SK-N-MC (cell line): Measurements from ENCODE around the gene ASPSCR1.

Source experiments
- EZH2 ChIP-seq: fragments of 200-600 bp; sonication (generic); IDR thresholded peaks from one replicate; pipeline ENCODE4 v1.6.1; 2017; ENCODE audit warnings: antibody characterized with exemption
- POLR2AphosphoS5 ChIP-seq: IDR thresholded peaks from 2 replicates; pipeline ENCODE4 v1.6.1; 2012; ENCODE audit warnings: mild to moderate bottlenecking, low read depth, low read length, borderline replicate concordance

DNA sequence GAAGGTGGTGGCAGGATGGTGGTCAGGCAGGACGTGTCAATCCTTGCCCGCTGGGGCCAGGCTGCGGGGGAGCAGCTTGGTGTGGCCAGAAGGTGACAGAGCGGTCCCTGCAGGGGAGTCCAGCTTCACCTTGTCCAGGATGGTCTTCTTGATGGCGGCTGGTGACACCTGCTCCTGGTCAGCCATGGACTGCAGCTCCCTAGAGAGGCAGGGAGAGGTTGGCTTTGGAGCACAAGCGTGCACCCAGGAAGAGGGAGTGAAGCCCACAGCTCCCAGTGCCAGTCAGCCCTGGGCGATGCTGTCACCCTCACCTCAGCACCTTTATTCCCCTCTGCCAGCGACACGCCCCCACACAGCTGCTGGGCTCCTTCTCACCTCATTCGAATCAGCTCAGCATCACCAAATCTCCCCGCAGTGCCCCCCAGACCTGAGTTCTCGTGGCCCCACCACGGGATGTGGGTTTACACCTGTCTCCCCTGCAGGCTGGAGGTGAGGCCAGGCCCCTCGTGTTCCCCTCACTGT is 44.2 kb upstream of the ASPSCR1 start:
- TF ChIP-seq EZH2, result no peak
- peak; percentile 27; the same call in 1 of the 2 replicates for TF ChIP-seq POLR2AphosphoS5
